HL-60 (cell line): ENCODE data around the gene PLA2R1.

ENCODE experiments used
- DNase-seq, 2 experiments: peaks; one replicate each; pipeline ENCODE4 v3.0.0-alpha.2; 2010 to 2020; ENCODE audit warnings: low read depth in 1 of 2, low spot score in 1 of 2
- H3K27ac ChIP-seq: fragments of 250-450 bp; sonication (Bioruptor Pico); replicated peaks from 2 replicates; pipeline ENCODE4 v1.5.1; 2020; ENCODE audit warnings: mild to moderate bottlenecking, moderate library complexity
- H3K27me3 ChIP-seq: fragments of 250-450 bp; sonication (Bioruptor Pico); 2 replicates; pipeline ENCODE4 v1.5.1; 2021; ENCODE audit warnings: mild to moderate bottlenecking, moderate library complexity; ENCODE audit not compliant: insufficient read depth, poor library complexity, severe bottlenecking
- H3K4me3 ChIP-seq: replicated peaks from 2 replicates; pipeline ENCODE4 v1.5.1; 2011; ENCODE audit warnings: mild to moderate bottlenecking, control low read depth, low read length; ENCODE audit not compliant: insufficient read depth
- CTCF ChIP-seq: IDR thresholded peaks from one replicate; pipeline ENCODE4 v1.5.1; 2011; ENCODE audit warnings: low read length, control low read depth, inconsistent platforms; ENCODE audit not compliant: insufficient read depth
- GABPA ChIP-seq: IDR thresholded peaks from 2 replicates; pipeline ENCODE4 v1.6.1; 2012; ENCODE audit warnings: low read depth
- POLR2AphosphoS5 ChIP-seq: IDR thresholded peaks from 2 replicates; pipeline ENCODE4 v1.6.1; 2012; ENCODE audit warnings: low read depth
- REST ChIP-seq: IDR thresholded peaks from 2 replicates; pipeline ENCODE4 v1.6.1; 2012; ENCODE audit warnings: low read depth; ENCODE audit not compliant: insufficient replicate concordance
- SPI1 ChIP-seq: IDR thresholded peaks from 2 replicates; pipeline ENCODE4 v1.6.1; 2012; ENCODE audit warnings: low read depth, mild to moderate bottlenecking, borderline replicate concordance

The PLA2R1 gene

GRCh38 chr2:159894145-159894838 is 168.1 kb downstream of the PLA2R1 start:
- TF ChIP-seq SPI1 (no peak), POLR2AphosphoS5 (no peak), REST (no peak), CTCF (no peak), GABPA (no peak)
- Histone ChIP-seq H3K27me3 (no peaks in the 10 kb centered on the region), H3K4me3 (no peak overlapping the region), H3K27ac (no peak overlapping the region)
- no peak for DNase-seq

DNA sequence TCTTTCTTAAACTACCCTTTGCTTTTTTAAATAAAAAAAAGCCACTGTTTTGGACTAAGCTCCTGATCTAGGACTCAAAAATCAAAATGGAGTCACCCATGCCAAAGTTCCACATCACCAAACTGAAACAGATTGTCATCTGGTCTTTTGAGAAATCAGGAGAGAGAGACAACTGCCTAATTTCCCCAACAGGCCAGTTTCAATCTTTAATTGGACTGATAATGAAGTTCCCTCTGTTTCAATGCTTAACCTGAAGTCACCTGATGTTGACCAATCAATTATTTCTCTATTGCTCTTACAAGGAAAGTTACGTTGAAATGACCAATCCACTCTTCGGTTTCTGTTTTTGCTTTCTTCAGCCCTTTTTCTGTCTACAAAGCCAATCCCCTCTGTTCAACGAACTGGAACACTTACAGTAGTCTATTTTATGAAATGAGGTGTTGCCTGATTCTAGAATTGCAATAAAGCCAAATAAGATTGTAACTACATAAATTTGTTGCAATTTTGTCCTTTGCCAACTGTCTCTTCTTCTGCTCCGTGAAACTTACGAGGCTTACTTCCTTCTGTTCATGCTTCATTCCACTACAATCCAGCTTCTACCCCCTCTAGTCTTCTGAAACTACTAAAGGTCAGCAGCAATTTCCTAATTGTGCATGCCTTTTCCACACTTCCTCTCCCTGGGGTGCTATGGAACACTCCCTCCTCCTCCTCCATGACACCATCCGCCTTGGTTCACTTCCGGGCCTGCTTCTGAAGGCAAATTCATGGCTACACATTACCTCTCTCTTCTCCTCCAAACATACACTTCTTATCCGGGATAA is 169.2 kb downstream of the PLA2R1 start:
- no peak overlapping the region for H3K4me3 ChIP-seq
- H3K27ac ChIP-seq = no peak overlapping the region
- DNase-seq = peak in 1 of 2 experiments; percentile 19
- no peaks in the 10 kb centered on the region for H3K27me3 ChIP-seq
- no peak for TF ChIP-seq REST
- TF ChIP-seq SPI1 = no peak
- TF ChIP-seq POLR2AphosphoS5 = no peak
- TF ChIP-seq GABPA = no peak
- no peak for TF ChIP-seq CTCF

GRCh38 chr2:159891917-159892730 is 170.3 kb downstream of the PLA2R1 start:
- Histone ChIP-seq H3K27ac (no peak overlapping the region), H3K4me3 (no peak overlapping the region), H3K27me3 (no peaks in the 10 kb centered on the region)
- no peak for DNase-seq
- TF ChIP-seq POLR2AphosphoS5 = no peak
- no peak for TF ChIP-seq GABPA
- TF ChIP-seq REST = no peak
- no peak for TF ChIP-seq SPI1
- no peak for TF ChIP-seq CTCF
